BJ (cell line): ENCODE results near the gene AFF3. TPM values are rescaled to one million over a fixed set of nuclear protein-coding genes. Genes with fewer than 3 reads are reported as not detected.

Experiments
- CTCF ChIA-PET: fragments of 350-600 bp; formaldehyde crosslinking; extraction: SDS; loops from one replicate; lab custom pipeline; 2021; ENCODE audit warnings: antibody characterized with exemption, inconsistent platforms; lab: Yijun Ruan, JAX
- POLR2A ChIA-PET: fragments of 300-600 bp; sonication (Branson Sonifier 250); formaldehyde crosslinking; extraction: SDS; loops from one replicate; lab custom pipeline; 2021; ENCODE audit warnings: antibody characterized with exemption; lab: Charles Lee
- DNase-seq: peaks from one replicate; pipeline ENCODE4 v3.0.0-alpha.2; 2011; ENCODE audit warnings: low read depth
- H3K27me3 ChIP-seq: 2 replicates; pipeline ENCODE4 v1.6.0; 2011; ENCODE audit warnings: low read length; ENCODE audit not compliant: control insufficient read depth, insufficient read depth
- H3K36me3 ChIP-seq: 2 replicates; pipeline ENCODE4 v1.5.1; 2011; ENCODE audit warnings: low read length; ENCODE audit not compliant: control insufficient read depth, insufficient read depth
- H3K4me3 ChIP-seq: 2 replicates; pipeline ENCODE4 v1.5.1; 2011; ENCODE audit warnings: low read depth, mild to moderate bottlenecking, control low read depth, low read length
- CTCF ChIP-seq: IDR thresholded peaks from 2 replicates; pipeline ENCODE4 v1.5.1; 2011; ENCODE audit warnings: low read depth, mild to moderate bottlenecking, control low read depth, inconsistent platforms, low read length, moderate library complexity; ENCODE audit not compliant: insufficient read depth
- polyA plus RNA-seq: library from polyadenylated mRNA; depleted of rRNA; stranded (reverse); fragments of >200 nt; gene quantifications from 2 replicates; pipeline ENCODE4 v1.2.3, GENCODE V29; 2011

AFF3 gene
- polyA plus RNA-seq, 1 experiment, result 11.5 TPM

- POLR2A ChIA-PET, result no interaction called here
These were observed 122.9 kb downstream of the AFF3 start for GRCh38 chr2:100019499-100019898.

GRCh38 chr2:100018341-100019193, 123.8 kb downstream of the AFF3 start:
- POLR2A ChIA-PET, result no interaction called here

More at GRCh38 chr2:100019499-100019898, 122.9 kb downstream of the AFF3 start:
- H3K4me3 ChIP-seq, result no peak overlapping the region
- no peak for TF ChIP-seq CTCF
- H3K36me3 ChIP-seq, result no peaks in the 10 kb centered on the region; the same call in 1 of the 2 replicates
- no peaks in the 10 kb centered on the region for H3K27me3 ChIP-seq
- CTCF ChIA-PET, result interaction anchor here (0.5 to 1.7 kb wide), 2 partner anchors 13 to 183 kb away, joined by 3 to 7 read pairs; no protein-coding TSS in a partner anchor
- DNase-seq, result no peak

GRCh38 chr2:100017633-100018032, 124.8 kb downstream of the AFF3 start:
- Histone ChIP-seq H3K27me3 (no peaks in the 10 kb centered on the region), H3K4me3 (no peak overlapping the region), H3K36me3 (no peaks in the 10 kb centered on the region)
- POLR2A ChIA-PET, result no interaction called here
- CTCF ChIA-PET, result interaction anchor here (1.3 to 1.6 kb wide), 2 partner anchors 63 to 224 kb away, joined by 3 to 4 read pairs; no protein-coding TSS in a partner anchor
- no peak for DNase-seq
- TF ChIP-seq CTCF, result no peak

More at GRCh38 chr2:100018341-100019193, 123.8 kb downstream of the AFF3 start:
- no peak for TF ChIP-seq CTCF
- DNase-seq, result peak; percentile 72
- Histone ChIP-seq H3K27me3 (no peaks in the 10 kb centered on the region), H3K4me3 (no peak overlapping the region), H3K36me3 (no peaks in the 10 kb centered on the region; the same call in 1 of the 2 replicates)
- CTCF ChIA-PET, result interaction anchor here (0.5 to 1.7 kb wide), 5 partner anchors 8 to 224 kb away, joined by 3 to 7 read pairs (median 3); no protein-coding TSS in a partner anchor

GRCh38 chr2:100016756-100017155, 125.6 kb downstream of the AFF3 start:
- TF ChIP-seq CTCF, result no peak
- POLR2A ChIA-PET, result no interaction called here
- CTCF ChIA-PET, result no interaction called here
- DNase-seq, result no peak
- H3K27me3 ChIP-seq, result no peaks in the 10 kb centered on the region
- no peak overlapping the region for H3K4me3 ChIP-seq
- H3K36me3 ChIP-seq, result no peaks in the 10 kb centered on the region

GRCh38 chr2:100015849-100016248, 126.5 kb downstream of the AFF3 start:
- no peak for TF ChIP-seq CTCF
- DNase-seq, result no peak
- ChIA-PET CTCF (no interaction called here), POLR2A (no interaction called here)
- no peaks in the 10 kb centered on the region for H3K27me3 ChIP-seq
- H3K36me3 ChIP-seq, result no peaks in the 10 kb centered on the region
- H3K4me3 ChIP-seq, result no peak overlapping the region
